Activated naive CD8-positive, alpha-beta T cell treated with anti-CD3 and anti-CD28 coated beads for 36 hours (primary cell): Measurements from ENCODE around the gene ZFAND3. TPM values are rescaled to one million over a fixed set of nuclear protein-coding genes. Genes with fewer than 3 reads are reported as not detected.
"Not testable (repeated sequence)": the region's sequence is repeated elsewhere in the genome, so short reads cannot be mapped to it uniquely, and the experiment has no call there.

Experiments
- DNase-seq: peaks from one replicate; pipeline ENCODE4 v3.0.0; 2021
- H3K27ac Mint-ChIP-seq: one replicate; pipeline ENCODE4 v1.8.0; 2022; ENCODE audit warnings: mild to moderate bottlenecking, moderate library complexity, mixed read lengths
- H3K27me3 Mint-ChIP-seq: one replicate; pipeline ENCODE4 v1.8.0; 2022; ENCODE audit warnings: mild to moderate bottlenecking, mixed read lengths
- H3K36me3 Mint-ChIP-seq: one replicate; pipeline ENCODE4 v1.8.0; 2021; ENCODE audit warnings: mild to moderate bottlenecking, mixed read lengths
- H3K4me1 Mint-ChIP-seq: one replicate; pipeline ENCODE4 v1.8.0; 2021; ENCODE audit warnings: mixed read lengths
- H3K4me3 Mint-ChIP-seq: one replicate; pipeline ENCODE4 v1.8.0; 2022; ENCODE audit warnings: mild to moderate bottlenecking, moderate library complexity, mixed read lengths
- H3K9me3 Mint-ChIP-seq: one replicate; pipeline ENCODE4 v1.8.0; 2022; ENCODE audit warnings: mixed read lengths
- total RNA-seq, 2 experiments: library from RNA; stranded (reverse); gene quantifications; one replicate each; pipeline ENCODE4 v1.2.3, GENCODE V29; 2021

ZFAND3 gene
- total RNA-seq, 2 experiments from 2014 or later, result 36.3 to 38.5 TPM

DNA sequence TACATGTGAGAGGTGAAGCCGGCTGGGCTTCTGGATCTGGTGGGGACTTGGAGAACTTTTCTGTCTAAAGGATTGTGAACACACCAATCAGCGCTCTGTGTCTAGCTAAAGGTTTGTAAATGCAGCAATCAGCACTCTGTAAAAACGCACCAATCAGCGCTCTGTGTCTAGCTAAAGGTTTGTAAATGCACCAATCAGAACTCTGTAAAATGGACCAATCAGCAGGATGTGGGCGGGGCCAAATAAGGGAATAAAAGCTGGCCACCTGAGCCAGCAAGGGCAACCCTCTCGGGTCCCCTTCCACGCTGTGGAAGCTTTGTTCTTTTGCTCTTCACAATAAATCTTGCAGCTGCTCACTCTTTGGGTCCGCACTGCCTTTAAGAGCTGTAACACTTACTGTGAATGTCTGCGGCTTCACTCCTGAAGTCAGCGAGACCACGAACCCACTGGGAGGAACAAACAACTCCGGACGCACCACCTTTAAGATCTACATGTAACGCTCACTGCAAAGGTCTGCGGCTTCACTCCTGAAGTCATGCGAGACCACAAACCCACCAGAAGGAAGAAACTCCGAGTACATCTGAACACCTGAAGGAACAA, 143.1 kb downstream of the ZFAND3 start:
- H3K4me1 Mint-ChIP-seq, result peaks cover 71% of the 10 kb centered on the region

GRCh38 chr6:37965964-37966676, 146.6 kb downstream of the ZFAND3 start:
- Mint-ChIP-seq H3K9me3 (peaks cover 18% of the 10 kb centered on the region), H3K36me3 (peaks cover 65% of the 10 kb centered on the region), H3K27ac (no peak overlapping the region), H3K4me1 (peaks cover 62% of the 10 kb centered on the region), H3K4me3 (no peak overlapping the region), H3K27me3 (no peaks in the 10 kb centered on the region)
- DNase-seq, result no peak

More for the DNA sequence above, 143.1 kb downstream of the ZFAND3 start:
- DNase-seq, result peak; percentile 50
- Mint-ChIP-seq H3K27ac (peak overlapping the region; percentile 16), H3K9me3 (peaks cover 11% of the 10 kb centered on the region), H3K4me3 (peak overlapping the region; percentile 22), H3K36me3 (peaks cover 50% of the 10 kb centered on the region)
- not testable (repeated sequence) for H3K27me3 Mint-ChIP-seq

- DNase-seq, result no peak
- Mint-ChIP-seq H3K4me1 (peaks cover 57% of the 10 kb centered on the region), H3K27me3 (no peaks in the 10 kb centered on the region), H3K36me3 (peaks cover 60% of the 10 kb centered on the region), H3K9me3 (peaks cover 16% of the 10 kb centered on the region), H3K27ac (no peak overlapping the region), H3K4me3 (no peak overlapping the region)
Observed at GRCh38 chr6:37966801-37967200, 147.3 kb downstream of the ZFAND3 start.

DNA sequence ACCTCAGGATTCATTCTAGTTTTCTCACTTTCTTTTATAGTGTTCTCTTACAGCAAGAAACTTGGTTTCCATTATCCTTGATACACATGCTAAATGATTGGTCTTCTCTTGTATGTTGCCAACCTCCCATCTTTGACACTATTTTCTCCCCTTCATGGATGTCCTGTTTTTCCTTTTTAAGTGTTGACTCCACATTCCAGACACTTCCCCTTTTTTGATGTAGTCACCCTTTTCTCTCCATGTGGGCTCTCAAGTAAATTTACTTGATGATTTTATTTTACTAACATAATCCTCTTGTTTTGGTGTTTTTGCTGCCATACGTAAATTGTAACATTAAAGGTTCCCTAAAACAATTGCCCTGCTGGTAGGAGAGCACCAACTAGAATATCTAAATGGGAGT, 148.1 kb downstream of the ZFAND3 start:
- no peak overlapping the region for H3K27ac Mint-ChIP-seq
- H3K4me1 Mint-ChIP-seq, result peaks cover 50% of the 10 kb centered on the region
- no peaks in the 10 kb centered on the region for H3K27me3 Mint-ChIP-seq
- DNase-seq, result no peak
- H3K4me3 Mint-ChIP-seq, result no peak overlapping the region
- H3K9me3 Mint-ChIP-seq, result peaks cover 11% of the 10 kb centered on the region
- peaks cover 53% of the 10 kb centered on the region for H3K36me3 Mint-ChIP-seq

DNA sequence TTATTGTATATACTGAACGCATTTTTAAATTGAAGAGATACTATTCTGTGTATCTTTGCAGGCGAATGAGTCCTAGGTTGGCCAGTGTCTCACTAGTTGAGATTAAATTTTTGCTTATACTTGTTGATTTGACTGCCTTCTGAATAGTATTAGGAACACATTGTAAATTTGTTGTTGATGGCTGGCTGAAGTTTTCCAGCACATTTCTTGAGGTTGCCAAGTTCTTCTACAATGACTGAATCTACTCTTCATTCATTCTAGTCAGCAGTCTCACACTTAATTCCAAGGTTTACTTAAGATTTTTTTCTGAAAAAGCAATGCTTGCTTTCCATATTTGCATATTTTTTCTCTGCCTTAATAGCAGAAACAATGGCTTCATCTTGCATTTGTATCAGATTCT, 151.7 kb downstream of the ZFAND3 start:
- peaks cover 56% of the 10 kb centered on the region for H3K36me3 Mint-ChIP-seq
- DNase-seq, result no peak
- no peak overlapping the region for H3K4me3 Mint-ChIP-seq
- peaks cover 17% of the 10 kb centered on the region for H3K9me3 Mint-ChIP-seq
- H3K4me1 Mint-ChIP-seq, result peaks cover 19% of the 10 kb centered on the region
- no peaks in the 10 kb centered on the region for H3K27me3 Mint-ChIP-seq
- no peak overlapping the region for H3K27ac Mint-ChIP-seq

DNA sequence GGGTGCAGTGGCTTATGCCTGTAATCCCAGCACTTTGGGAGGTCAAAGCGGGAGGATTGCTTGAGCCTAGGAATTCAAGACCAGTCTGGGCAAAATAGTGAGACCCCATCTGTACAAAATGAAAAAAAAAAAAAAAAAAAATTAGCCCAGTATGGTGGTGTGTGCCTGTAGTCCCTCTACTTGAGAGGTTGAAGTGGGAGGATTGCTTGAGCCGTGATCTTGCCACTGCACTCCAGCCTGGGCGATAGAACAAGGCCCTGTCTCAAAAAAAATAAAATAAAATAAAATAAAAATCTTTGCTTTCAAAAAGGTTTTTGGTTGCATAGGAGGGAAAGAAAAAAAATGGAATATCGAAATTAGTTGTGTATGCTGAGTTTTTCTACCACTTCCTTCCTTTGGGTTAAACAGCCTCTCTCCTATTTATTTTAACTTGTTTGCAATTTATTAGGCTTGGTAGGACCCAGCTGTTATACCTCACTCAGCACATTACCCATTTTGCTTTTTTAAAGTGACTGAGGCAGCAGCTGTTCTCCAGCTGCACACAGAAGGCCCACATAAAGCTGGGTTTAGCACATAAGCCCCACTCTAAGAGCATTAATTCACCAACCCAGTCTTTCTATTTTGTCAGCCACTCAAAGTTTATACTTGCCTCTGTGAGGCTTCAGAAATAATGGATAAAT, 152.3 kb downstream of the ZFAND3 start:
- H3K27ac Mint-ChIP-seq, result no peak overlapping the region

DNA sequence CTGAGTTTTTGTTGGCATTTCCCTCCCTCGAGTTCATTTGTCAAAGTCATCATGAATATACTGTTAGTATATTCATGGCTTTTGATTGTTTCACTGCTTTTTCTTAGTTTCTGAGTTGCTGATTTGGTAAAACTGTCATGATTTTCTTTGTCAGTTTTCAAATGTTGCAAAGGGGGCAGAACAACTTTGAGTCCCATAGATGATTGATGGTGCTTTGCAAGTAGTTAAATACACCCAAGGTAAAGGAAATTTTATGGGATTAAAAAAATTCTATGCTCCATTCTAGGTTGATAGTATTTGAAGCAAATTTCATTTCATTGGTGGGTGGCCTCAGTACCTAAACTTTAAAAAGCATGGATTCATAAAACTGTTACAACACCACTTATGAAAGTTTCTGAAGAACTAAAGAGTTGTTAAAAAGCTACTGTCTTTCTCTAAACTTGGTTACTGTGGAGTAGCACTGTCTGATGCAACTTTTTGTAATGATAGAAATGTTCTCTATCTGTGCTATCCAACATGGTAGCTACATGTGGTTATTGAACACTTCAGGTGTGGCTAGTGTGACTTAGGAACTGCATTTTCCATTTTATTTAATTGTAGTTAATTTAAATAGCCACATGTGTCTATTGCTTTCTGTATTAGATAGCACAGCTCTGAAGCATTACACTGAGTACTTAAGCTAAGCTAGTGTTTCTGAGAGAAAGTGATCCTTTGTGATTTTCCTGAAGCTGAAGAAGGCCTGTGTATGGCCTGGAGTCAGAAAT, 153.6 kb downstream of the ZFAND3 start:
- no peak for DNase-seq
- no peaks in the 10 kb centered on the region for H3K27me3 Mint-ChIP-seq
- H3K9me3 Mint-ChIP-seq, result peaks cover 9% of the 10 kb centered on the region
- H3K4me3 Mint-ChIP-seq, result no peak overlapping the region
- H3K27ac Mint-ChIP-seq, result peak overlapping the region; percentile 9
- peaks cover 49% of the 10 kb centered on the region for H3K36me3 Mint-ChIP-seq
- peaks cover 19% of the 10 kb centered on the region for H3K4me1 Mint-ChIP-seq

More for the DNA sequence above, 152.3 kb downstream of the ZFAND3 start:
- no peak for DNase-seq
- H3K9me3 Mint-ChIP-seq, result peaks cover 17% of the 10 kb centered on the region
- peaks cover 18% of the 10 kb centered on the region for H3K4me1 Mint-ChIP-seq
- no peaks in the 10 kb centered on the region for H3K27me3 Mint-ChIP-seq
- H3K4me3 Mint-ChIP-seq, result no peak overlapping the region
- peaks cover 56% of the 10 kb centered on the region for H3K36me3 Mint-ChIP-seq

DNA sequence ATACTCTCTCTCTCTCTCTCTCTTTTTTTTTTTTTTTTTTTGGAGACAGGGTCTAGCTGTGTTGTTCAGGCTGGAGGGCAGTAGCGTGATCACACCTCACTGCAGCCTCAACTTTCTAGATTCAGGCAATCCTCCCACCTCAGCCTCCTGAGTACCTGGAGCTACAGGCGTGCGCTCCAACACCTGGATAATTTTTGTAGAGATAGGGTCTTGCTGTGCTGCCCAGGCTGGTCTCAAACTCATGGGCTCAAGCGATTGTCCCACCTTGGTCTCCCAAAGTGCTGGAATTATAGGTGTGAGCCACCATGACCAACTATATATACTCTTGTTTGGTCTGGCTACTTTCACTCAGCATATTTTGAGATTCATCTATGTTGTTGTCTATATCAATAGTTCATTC, 154.9 kb downstream of the ZFAND3 start:
- Mint-ChIP-seq H3K4me1 (peaks cover 28% of the 10 kb centered on the region), H3K4me3 (no peak overlapping the region), H3K27me3 (no peaks in the 10 kb centered on the region)

DNA sequence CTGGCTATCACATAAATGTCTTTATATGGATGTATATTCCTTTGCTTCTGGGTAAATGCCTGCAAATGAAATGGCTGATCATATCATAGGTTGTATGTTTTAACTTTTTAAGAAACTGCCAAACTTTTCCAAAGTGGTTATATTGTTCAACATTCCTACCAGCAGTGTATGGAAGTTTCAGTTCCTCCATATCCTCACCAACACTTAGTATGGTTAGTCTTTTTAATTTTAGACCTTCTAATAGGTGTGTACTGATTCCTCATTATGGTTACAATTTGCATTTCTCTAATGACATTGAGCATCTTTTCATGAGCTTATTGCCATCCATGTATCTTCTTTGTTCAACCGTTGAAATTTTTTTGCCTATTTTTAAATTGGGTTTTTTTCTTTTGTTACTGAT, 155.4 kb downstream of the ZFAND3 start:
- Mint-ChIP-seq H3K27ac (no peak overlapping the region), H3K27me3 (no peaks in the 10 kb centered on the region), H3K9me3 (peaks cover 7% of the 10 kb centered on the region), H3K4me1 (peaks cover 32% of the 10 kb centered on the region), H3K36me3 (peaks cover 39% of the 10 kb centered on the region), H3K4me3 (no peak overlapping the region)
- DNase-seq, result no peak

More for the DNA sequence above, 154.9 kb downstream of the ZFAND3 start:
- H3K9me3 Mint-ChIP-seq, result peaks cover 9% of the 10 kb centered on the region
- DNase-seq, result no peak
- no peak overlapping the region for H3K27ac Mint-ChIP-seq
- H3K36me3 Mint-ChIP-seq, result peaks cover 41% of the 10 kb centered on the region

DNA sequence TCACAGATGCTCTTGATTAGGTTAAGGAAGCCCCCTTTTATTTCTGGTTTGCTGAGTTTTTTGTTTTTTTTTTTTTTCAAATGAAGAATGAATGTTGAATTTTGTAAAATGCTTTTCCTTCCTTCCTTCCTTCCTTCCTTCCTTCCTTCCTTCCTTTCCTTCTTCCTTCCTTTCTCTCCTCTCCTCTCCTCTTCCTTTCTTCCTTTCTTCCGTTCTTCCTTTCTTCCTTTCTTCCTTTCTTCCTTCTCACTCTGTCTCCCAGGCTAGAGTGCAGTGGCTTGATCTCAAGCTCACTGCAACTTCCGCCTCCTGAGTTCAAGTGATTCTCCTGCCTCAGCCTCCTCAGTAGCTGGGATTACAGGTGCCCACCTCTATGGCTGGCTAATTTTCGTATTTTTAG, 158.2 kb downstream of the ZFAND3 start:
- Mint-ChIP-seq H3K27ac (no peak overlapping the region), H3K9me3 (peaks cover 6% of the 10 kb centered on the region), H3K4me1 (peaks cover 40% of the 10 kb centered on the region), H3K4me3 (no peak overlapping the region), H3K27me3 (no peaks in the 10 kb centered on the region), H3K36me3 (peaks cover 35% of the 10 kb centered on the region)
- DNase-seq, result no peak

- no peak overlapping the region for H3K4me3 Mint-ChIP-seq
- DNase-seq, result no peak
- H3K27ac Mint-ChIP-seq, result no peak overlapping the region
- peaks cover 52% of the 10 kb centered on the region for H3K4me1 Mint-ChIP-seq
- peaks cover 26% of the 10 kb centered on the region for H3K36me3 Mint-ChIP-seq
- no peaks in the 10 kb centered on the region for H3K27me3 Mint-ChIP-seq
- peaks cover 2% of the 10 kb centered on the region for H3K9me3 Mint-ChIP-seq
Observed at GRCh38 chr6:37979392-37980221, 160.1 kb downstream of the ZFAND3 start.

DNA sequence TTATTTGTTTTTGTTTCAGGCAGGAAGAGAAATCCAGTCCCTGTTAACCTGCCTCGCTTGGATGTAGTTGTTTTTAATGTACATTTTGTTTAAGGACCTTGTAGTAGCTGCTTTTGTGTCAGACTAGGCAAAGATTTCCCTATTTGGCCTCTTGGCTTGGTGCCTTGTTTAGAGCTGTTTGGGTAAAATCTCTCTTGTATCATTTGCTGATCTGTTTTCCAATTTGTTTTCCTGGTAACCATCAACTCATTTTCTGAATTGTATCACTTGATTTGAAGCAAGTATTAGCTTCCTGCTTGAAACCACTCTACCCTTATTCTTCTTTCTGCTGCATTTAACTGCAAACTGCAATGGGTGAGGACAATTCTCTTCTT, 160.7 kb downstream of the ZFAND3 start:
- H3K36me3 Mint-ChIP-seq, result peaks cover 20% of the 10 kb centered on the region
- no peak overlapping the region for H3K4me3 Mint-ChIP-seq
- no peak for DNase-seq
- no peak overlapping the region for H3K27ac Mint-ChIP-seq
- H3K4me1 Mint-ChIP-seq, result peaks cover 57% of the 10 kb centered on the region
- no peaks in the 10 kb centered on the region for H3K27me3 Mint-ChIP-seq
- peaks cover 2% of the 10 kb centered on the region for H3K9me3 Mint-ChIP-seq

- no peak for DNase-seq
- no peaks in the 10 kb centered on the region for H3K27me3 Mint-ChIP-seq
- peaks cover 2% of the 10 kb centered on the region for H3K9me3 Mint-ChIP-seq
- peaks cover 14% of the 10 kb centered on the region for H3K36me3 Mint-ChIP-seq
- peaks cover 68% of the 10 kb centered on the region for H3K4me1 Mint-ChIP-seq
- H3K27ac Mint-ChIP-seq, result no peak overlapping the region
- no peak overlapping the region for H3K4me3 Mint-ChIP-seq
Observed at GRCh38 chr6:37981626-37982025, 162.1 kb downstream of the ZFAND3 start.

GRCh38 chr6:37982317-37982716, 162.8 kb downstream of the ZFAND3 start:
- Mint-ChIP-seq H3K9me3 (peaks cover 2% of the 10 kb centered on the region), H3K4me3 (no peak overlapping the region), H3K27me3 (no peaks in the 10 kb centered on the region), H3K4me1 (peaks cover 74% of the 10 kb centered on the region), H3K27ac (no peak overlapping the region), H3K36me3 (peaks cover 13% of the 10 kb centered on the region)
- no peak for DNase-seq
